ENCODE data around the gene PDYN. TPM values are rescaled to one million over a fixed set of nuclear protein-coding genes. Genes with fewer than 3 reads are reported as not detected.

Gene PDYN
- total and polyA plus RNA-seq, 9 donors = not detected

DNA sequence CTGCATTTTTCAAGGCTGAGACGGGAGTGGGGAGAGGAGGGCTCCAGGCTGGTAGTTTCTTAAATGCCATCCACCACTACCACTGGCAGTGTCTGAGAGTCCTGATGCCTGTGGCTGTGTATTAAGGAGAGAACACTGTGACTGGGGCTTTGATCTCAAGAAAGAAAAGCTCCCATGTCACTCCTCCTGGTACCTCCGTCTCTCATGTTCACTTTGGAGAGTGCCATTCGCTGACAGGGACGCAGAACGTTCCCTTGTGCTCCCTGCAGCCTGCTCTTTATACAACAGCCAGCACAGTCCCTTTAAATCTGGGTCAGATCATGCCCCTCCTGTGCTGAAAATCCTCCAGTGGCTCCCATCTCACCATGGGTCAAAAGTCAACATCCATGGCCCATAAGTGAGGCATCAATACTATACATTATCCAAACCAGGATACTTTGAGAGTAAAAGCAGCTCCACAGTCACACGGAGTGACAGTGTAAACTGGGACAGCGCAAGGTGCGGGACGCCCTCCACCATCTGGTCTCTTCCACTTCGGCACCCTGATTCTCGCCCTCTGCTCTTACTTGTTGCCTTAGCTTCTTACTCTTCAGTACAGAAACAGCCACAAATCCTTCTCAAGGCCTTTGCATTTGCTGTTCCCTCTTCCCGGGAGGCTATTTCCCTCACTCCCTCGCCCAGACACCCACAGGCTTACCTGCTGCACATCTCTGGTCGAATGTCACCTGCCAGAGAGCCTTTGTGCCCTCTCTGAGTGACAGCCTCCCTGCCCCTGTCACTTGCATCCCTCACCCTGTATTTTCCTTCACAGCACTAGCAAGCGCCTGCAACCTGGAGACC, 20.0 kb downstream of the PDYN start:
- no peak overlapping the region for H3K4me3 ChIP-seq (ENCODE audit: low read length)
- H3K27ac ChIP-seq (ENCODE audit: low read length) = no peak overlapping the region
- H3K4me1 ChIP-seq (ENCODE audit: control insufficient read depth, insufficient read depth, low read length) = no peaks in the 10 kb centered on the region
- DNase-seq = no peak
- peaks cover 7% of the 10 kb centered on the region for H3K27me3 ChIP-seq (ENCODE audit: control insufficient read depth, insufficient read depth, low read length)
- 52% methylated on average over 13 of the region's 15 CpGs for WGBS (ENCODE audit: insufficient coverage)
- no peaks in the 10 kb centered on the region for H3K36me3 ChIP-seq (ENCODE audit: control insufficient read depth, insufficient read depth, low read length)
- no peaks in the 10 kb centered on the region for H3K9me3 ChIP-seq (replicated peaks; ENCODE audit: control insufficient read depth, low read depth, low read length)

DNA sequence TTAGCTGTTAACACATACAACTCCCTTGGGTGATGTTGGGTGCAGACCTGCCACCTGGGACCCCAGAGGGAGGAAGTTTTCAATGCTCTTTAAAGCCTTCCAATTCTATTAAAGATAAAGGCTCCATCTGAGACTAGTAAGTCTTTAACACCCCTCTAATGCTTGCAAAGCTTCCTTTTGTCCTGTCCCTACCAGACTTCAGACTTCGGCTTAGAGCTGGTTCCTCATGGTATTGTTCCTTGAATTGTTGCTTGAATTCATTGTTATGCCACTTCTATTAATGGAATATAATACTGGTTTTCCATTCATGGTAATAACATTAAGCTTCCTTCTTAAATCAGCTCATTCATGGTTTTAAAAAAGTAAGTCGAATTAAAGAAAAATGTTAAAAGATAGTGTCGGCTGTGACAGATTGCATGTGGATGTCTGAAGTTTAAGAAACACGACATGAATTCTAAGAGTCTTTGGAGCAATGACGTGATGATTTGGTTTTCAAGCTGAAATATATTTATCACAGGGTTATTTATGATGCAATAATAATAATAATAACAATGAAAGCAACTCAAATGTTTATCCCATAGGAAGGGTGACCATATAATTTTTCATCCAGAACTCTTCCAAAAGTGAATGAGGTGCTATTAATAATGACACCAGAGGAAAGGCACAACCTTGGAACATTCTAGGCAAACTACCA, 21.8 kb downstream of the PDYN start:
- Histone ChIP-seq H3K9me3 (replicated peaks; ENCODE audit: control insufficient read depth, low read depth, low read length) (no peaks in the 10 kb centered on the region), H3K27ac (ENCODE audit: low read length) (no peak overlapping the region), H3K36me3 (ENCODE audit: control insufficient read depth, insufficient read depth, low read length) (no peaks in the 10 kb centered on the region), H3K4me3 (ENCODE audit: low read length) (no peak overlapping the region), H3K4me1 (ENCODE audit: control insufficient read depth, insufficient read depth, low read length) (no peaks in the 10 kb centered on the region), H3K27me3 (ENCODE audit: control insufficient read depth, insufficient read depth, low read length) (peaks cover 11% of the 10 kb centered on the region)
- 100% methylated on average over 1 of the region's 5 CpGs for WGBS (ENCODE audit: insufficient coverage)
- no peak for DNase-seq

DNA sequence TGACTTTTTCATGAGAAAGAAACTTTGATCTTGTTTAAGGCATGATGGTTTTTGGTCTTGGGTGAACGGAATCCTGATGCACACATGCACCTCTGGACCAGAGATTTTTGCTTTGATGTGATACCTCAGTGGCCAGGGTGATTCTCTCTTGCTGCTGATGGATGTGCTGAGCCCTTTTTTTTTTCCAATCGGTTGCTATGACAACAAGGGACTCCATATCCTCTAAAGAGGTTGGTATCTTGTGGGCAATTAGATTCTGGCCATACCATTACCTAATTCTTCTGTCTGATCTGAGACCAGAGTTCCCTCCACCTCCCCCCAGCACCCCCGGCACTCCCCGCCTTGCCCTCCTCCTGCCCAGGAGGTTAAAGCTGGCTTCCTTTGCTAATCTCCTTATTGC, 24.9 kb downstream of the PDYN start:
- H3K27me3 ChIP-seq (ENCODE audit: control insufficient read depth, insufficient read depth, low read length) = peaks cover 25% of the 10 kb centered on the region
- H3K27ac ChIP-seq (ENCODE audit: low read length) = no peak overlapping the region
- H3K4me1 ChIP-seq (ENCODE audit: control insufficient read depth, insufficient read depth, low read length) = peaks cover 11% of the 10 kb centered on the region
- H3K4me3 ChIP-seq (ENCODE audit: low read length) = no peak overlapping the region
- 64% methylated on average over 3 of the region's 4 CpGs for WGBS (ENCODE audit: insufficient coverage)
- no peaks in the 10 kb centered on the region for H3K9me3 ChIP-seq (replicated peaks; ENCODE audit: control insufficient read depth, low read depth, low read length)
- no peaks in the 10 kb centered on the region for H3K36me3 ChIP-seq (ENCODE audit: control insufficient read depth, insufficient read depth, low read length)
- DNase-seq = no peak

DNA sequence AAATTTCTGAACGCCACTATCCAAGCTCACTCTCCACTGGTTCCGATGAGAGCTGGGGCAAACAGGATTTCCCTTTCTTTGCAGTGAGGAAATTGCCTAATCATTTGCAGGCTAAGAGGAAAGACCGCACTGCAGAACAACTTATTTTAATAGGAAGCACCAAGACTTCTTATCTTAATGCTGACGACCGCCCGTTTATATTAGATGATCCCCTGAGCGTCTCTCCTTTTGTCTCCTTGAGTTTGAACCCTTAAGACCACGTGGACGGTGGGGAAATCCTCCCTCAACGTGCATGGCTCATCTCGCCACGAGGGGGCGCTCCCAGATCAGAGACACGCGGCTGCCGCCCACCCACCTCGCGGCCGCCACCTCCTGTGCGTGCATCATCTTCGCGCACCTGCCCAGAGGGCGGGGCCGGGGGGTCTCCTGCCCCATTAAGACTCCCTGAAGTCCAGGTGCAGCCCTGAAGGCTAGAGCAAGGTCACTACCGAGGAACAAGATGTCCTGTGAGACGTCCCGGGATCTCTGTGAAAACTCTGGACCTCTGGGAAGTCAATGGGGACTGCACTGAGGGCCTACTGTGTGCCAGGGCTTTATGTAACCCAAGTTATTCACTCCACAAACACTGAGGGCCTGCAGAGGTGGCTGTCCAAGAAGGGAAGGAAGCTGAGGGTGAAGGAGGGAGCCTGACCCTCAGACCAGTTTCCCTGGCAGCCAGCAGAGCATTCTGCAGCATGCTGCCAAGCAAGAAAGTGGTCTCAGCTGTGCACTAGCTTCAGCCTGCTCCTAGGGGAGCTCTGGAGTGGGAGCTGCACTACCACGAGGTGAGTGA, 28.1 kb downstream of the PDYN start:
- Histone ChIP-seq H3K4me3 (ENCODE audit: low read length) (no peak overlapping the region), H3K4me1 (ENCODE audit: control insufficient read depth, insufficient read depth, low read length) (peaks cover 14% of the 10 kb centered on the region), H3K27ac (ENCODE audit: low read length) (no peak overlapping the region), H3K9me3 (replicated peaks; ENCODE audit: control insufficient read depth, low read depth, low read length) (no peaks in the 10 kb centered on the region), H3K27me3 (ENCODE audit: control insufficient read depth, insufficient read depth, low read length) (peaks cover 25% of the 10 kb centered on the region), H3K36me3 (ENCODE audit: control insufficient read depth, insufficient read depth, low read length) (no peaks in the 10 kb centered on the region)
- peak; percentile 70 for DNase-seq
- WGBS (ENCODE audit: insufficient coverage) = 3% methylated on average over 26 of the region's 28 CpGs

DNA sequence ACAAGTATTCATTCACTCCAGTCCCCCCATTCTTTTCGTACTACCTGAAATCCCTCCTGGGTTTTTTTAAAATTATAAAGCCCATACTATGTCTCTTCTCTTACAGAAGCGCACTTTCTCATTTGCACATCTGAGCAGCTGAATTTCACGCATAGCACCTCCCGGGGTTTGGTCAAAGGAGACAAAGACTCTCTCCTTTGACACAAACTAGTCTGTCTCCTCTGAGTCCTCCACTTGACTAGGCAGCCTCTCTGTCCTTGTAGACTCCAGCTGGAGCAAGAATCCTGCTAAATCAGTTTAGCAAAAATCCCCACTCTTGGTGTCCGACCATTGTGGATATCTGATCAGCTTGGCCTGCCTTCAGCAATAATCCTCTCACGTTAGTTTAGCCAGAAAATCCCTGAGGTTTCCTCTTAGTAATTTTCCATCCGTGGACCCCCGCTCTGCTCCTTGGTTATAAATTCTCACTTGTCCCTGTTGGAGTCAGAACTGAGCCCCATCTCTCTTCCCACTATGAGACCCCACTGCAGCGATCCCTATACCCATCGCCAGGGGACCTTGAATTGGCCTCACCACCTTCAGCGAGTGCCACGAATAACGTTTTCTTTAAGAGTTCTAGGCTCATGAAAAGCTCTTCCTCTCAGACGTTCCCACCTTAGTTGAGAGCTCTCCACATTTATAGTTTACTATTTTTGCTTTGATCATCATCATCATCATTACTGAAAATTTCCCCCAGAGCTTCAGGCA, 29.0 kb downstream of the PDYN start:
- no peak for DNase-seq
- peaks cover 14% of the 10 kb centered on the region for H3K4me1 ChIP-seq (ENCODE audit: control insufficient read depth, insufficient read depth, low read length)
- no peaks in the 10 kb centered on the region for H3K9me3 ChIP-seq (replicated peaks; ENCODE audit: control insufficient read depth, low read depth, low read length)
- H3K27ac ChIP-seq (ENCODE audit: low read length) = no peak overlapping the region
- no peak overlapping the region for H3K4me3 ChIP-seq (ENCODE audit: low read length)
- H3K27me3 ChIP-seq (ENCODE audit: control insufficient read depth, insufficient read depth, low read length) = peaks cover 25% of the 10 kb centered on the region
- no peaks in the 10 kb centered on the region for H3K36me3 ChIP-seq (ENCODE audit: control insufficient read depth, insufficient read depth, low read length)
- 28% methylated on average over 13 of the region's 14 CpGs for WGBS (ENCODE audit: insufficient coverage)

DNA sequence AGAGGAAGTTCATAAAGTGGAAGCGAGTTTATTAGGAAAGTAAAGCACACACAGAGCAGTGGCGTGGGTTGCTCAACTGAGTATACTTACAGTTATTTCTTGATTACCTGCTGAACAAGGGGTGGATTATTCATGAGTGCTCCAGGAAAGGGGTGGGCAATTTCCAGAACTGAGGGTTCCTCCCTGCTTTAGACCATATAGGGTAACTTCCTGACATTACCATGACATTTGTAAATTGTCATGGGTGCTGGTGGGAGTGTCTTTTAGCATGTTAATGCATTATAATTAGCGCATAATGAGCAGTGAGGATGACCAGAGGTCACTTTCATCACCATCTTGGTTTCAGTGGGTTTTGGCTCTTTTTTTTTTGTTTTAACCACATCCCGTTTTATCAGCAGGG, 29.8 kb downstream of the PDYN start:
- Histone ChIP-seq H3K36me3 (ENCODE audit: control insufficient read depth, insufficient read depth, low read length) (no peaks in the 10 kb centered on the region), H3K27ac (ENCODE audit: low read length) (no peak overlapping the region), H3K4me1 (ENCODE audit: control insufficient read depth, insufficient read depth, low read length) (peaks cover 14% of the 10 kb centered on the region), H3K9me3 (replicated peaks; ENCODE audit: control insufficient read depth, low read depth, low read length) (no peaks in the 10 kb centered on the region), H3K4me3 (ENCODE audit: low read length) (no peak overlapping the region), H3K27me3 (ENCODE audit: control insufficient read depth, insufficient read depth, low read length) (peaks cover 22% of the 10 kb centered on the region)
- no peak for DNase-seq
- 63% methylated on average over 1 of the region's 4 CpGs for WGBS (ENCODE audit: insufficient coverage)

DNA sequence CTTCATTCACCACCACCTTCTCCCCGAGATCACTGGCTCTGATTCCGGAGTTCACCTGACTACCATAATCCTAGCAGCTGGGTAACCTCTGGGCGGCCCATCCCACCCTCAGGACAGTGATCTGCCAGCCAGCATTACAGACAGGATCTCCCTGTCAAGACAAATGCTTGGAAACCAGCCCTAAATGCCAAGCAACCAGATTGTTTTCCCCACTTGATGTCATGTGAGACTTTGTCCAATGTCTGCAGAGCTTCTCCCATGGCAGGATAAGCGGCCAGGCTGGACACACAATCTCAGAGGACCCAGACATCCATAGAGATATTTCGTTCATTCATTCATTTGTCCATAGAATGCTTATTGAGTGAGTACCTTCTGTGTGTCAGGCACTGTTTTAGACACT, 32.5 kb downstream of the PDYN start:
- H3K9me3 ChIP-seq (replicated peaks; ENCODE audit: control insufficient read depth, low read depth, low read length) = no peaks in the 10 kb centered on the region
- no peak overlapping the region for H3K4me3 ChIP-seq (ENCODE audit: low read length)
- peaks cover 14% of the 10 kb centered on the region for H3K4me1 ChIP-seq (ENCODE audit: control insufficient read depth, insufficient read depth, low read length)
- DNase-seq = no peak
- no peaks in the 10 kb centered on the region for H3K36me3 ChIP-seq (ENCODE audit: control insufficient read depth, insufficient read depth, low read length)
- WGBS (ENCODE audit: insufficient coverage) = 71% methylated on average over 4 of the region's 5 CpGs
- no peak overlapping the region for H3K27ac ChIP-seq (ENCODE audit: low read length)
- H3K27me3 ChIP-seq (ENCODE audit: control insufficient read depth, insufficient read depth, low read length) = peaks cover 17% of the 10 kb centered on the region

DNA sequence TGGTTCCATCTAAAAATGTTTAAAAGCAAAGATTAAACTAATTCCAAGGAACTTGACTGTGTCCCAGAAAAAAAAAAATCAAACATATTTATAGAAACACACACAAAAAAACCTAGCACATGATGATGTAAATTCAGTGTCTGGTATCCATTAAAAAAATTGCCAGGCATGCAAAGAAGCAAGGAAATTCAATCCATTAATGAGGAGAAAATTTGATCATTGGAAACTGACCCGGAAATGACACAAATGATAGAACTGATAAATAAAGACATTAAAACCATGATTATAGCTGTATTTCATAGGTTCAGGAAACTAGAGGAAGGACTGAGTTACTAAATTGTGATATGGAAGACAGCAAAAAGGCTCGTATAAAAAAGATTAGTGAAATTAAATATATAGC, 34.7 kb downstream of the PDYN start:
- peaks cover 3% of the 10 kb centered on the region for H3K4me1 ChIP-seq (ENCODE audit: control insufficient read depth, insufficient read depth, low read length)
- no CpG with 5 or more reads among the region's 2 CpGs for WGBS (ENCODE audit: insufficient coverage)

DNA sequence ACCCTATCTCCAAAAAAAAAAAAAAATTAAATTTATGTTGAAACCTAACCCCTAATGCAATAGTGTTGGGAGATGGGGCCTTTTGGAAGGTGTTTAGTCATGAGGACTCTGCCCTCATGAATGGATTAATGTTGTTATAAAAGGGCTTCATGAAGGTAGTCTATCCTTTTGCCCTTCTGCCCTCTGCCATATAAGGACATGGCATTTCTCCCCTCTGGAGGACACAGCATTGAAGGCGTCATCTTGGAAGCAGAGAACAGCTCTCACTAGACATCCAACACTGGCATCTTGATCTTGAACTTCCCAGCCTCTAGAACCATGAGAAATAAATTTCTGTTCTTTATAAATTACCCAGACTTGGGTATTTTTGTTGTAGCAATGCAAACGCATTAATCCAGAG, 35.4 kb downstream of the PDYN start:
- 100% methylated on average over 1 of the region's 2 CpGs for WGBS (ENCODE audit: insufficient coverage)

More for the DNA sequence above, 34.7 kb downstream of the PDYN start:
- Histone ChIP-seq H3K4me3 (ENCODE audit: low read length) (no peak overlapping the region), H3K27me3 (ENCODE audit: control insufficient read depth, insufficient read depth, low read length) (peaks cover 3% of the 10 kb centered on the region), H3K36me3 (ENCODE audit: control insufficient read depth, insufficient read depth, low read length) (no peaks in the 10 kb centered on the region), H3K27ac (ENCODE audit: low read length) (no peak overlapping the region), H3K9me3 (replicated peaks; ENCODE audit: control insufficient read depth, low read depth, low read length) (no peaks in the 10 kb centered on the region)
- DNase-seq = no peak

More for the DNA sequence above, 35.4 kb downstream of the PDYN start:
- peaks cover 3% of the 10 kb centered on the region for H3K27me3 ChIP-seq (ENCODE audit: control insufficient read depth, insufficient read depth, low read length)
- DNase-seq = no peak
- H3K4me1 ChIP-seq (ENCODE audit: control insufficient read depth, insufficient read depth, low read length) = peaks cover 5% of the 10 kb centered on the region
- H3K9me3 ChIP-seq (replicated peaks; ENCODE audit: control insufficient read depth, low read depth, low read length) = no peaks in the 10 kb centered on the region
- no peak overlapping the region for H3K4me3 ChIP-seq (ENCODE audit: low read length)
- no peak overlapping the region for H3K27ac ChIP-seq (ENCODE audit: low read length)
- H3K36me3 ChIP-seq (ENCODE audit: control insufficient read depth, insufficient read depth, low read length) = no peaks in the 10 kb centered on the region

Data from muscle of leg (tissue), 11 donors.